ENCODE data around the gene URB1. TPM values are rescaled to one million over a fixed set of nuclear protein-coding genes. Genes with fewer than 3 reads are reported as not detected.
A peak's percentile ranks its signal among the peaks of the same experiment; 100 is the strongest.

Gene URB1
- total and polyA plus RNA-seq, 9 of the 15 experiments (the other 6 are each of a cell fraction or from before 2014, with no cell fraction given): 0.97 to 53.6 (median 21.5) TPM

- TF ChIP-seq MBD1 (CRISPR knock-in tag; IDR thresholded peaks at IDR 0.05) (no peak), MAZ (CRISPR knock-in tag; conservative IDR thresholded peaks at IDR 0.05 in 1 of 2, IDR thresholded peaks at IDR 0.05 in 1 of 2) (peak; percentile 54 to 72; a peak in 3 of 4 replicates), CREB5 (CRISPR knock-in tag; IDR thresholded peaks at IDR 0.05) (no peak), DEAF1 (CRISPR knock-in tag; IDR thresholded peaks at IDR 0.05) (peak; percentile 11; the same call in 1 of the 2 replicates), ARID1B (IDR thresholded peaks at IDR 0.05) (peak; percentile 55; the same call in 1 of the 2 replicates), FOXP1 (CRISPR knock-in tag; IDR thresholded peaks at IDR 0.05) (peak; percentile 43; the same call in 1 of the 2 replicates), CREB1 (IDR thresholded peaks at IDR 0.05) (peak; percentile 31; the same call in 1 of the 2 replicates), CREB1 (CRISPR knock-in tag; IDR thresholded peaks at IDR 0.05) (no peak; the same call in 1 of the 2 replicates), PCBP1 (IDR thresholded peaks at IDR 0.05; ENCODE audit: low read depth, low read length, poor library complexity, severe bottlenecking) (peak; percentile 88), ETS2 (tag; IDR thresholded peaks at IDR 0.05; ENCODE audit: borderline replicate concordance, poor library complexity, severe bottlenecking) (no peak), ZFP91 (CRISPR knock-in tag; IDR thresholded peaks at IDR 0.05) (peak; percentile 59; the same call in 1 of the 2 replicates), NELFE (IDR thresholded peaks at IDR 0.05; ENCODE audit: insufficient read depth, insufficient read length) (no peak), GABPB1 (CRISPR knock-in tag; IDR thresholded peaks at IDR 0.05) (peak; percentile 91), TCF3 (CRISPR knock-in tag; IDR thresholded peaks at IDR 0.05) (peak; percentile 50), ZNF444 (CRISPR knock-in tag; IDR thresholded peaks at IDR 0.05) (no peak), ZSCAN29 (IDR thresholded peaks at IDR 0.05) (no peak), YY1 (IDR thresholded peaks at IDR 0.05; ENCODE audit: borderline replicate concordance in 1 of 3, control insufficient read depth in 1 of 3, extremely low read depth in 1 of 3, insufficient read depth in 3 of 3, insufficient read length in 1 of 3, insufficient replicate concordance in 2 of 3, low read depth in 1 of 3, low read length in 2 of 3) (peak in 1 of 3 experiments; percentile 57), ZBTB9 (CRISPR knock-in tag; IDR thresholded peaks at IDR 0.05) (peak; percentile 78)
These were observed at the start of gene URB1 (continued) for GRCh38 chr21:32392880-32393676.
